ENCODE results near the gene FGF7.

GRCh38 chr15:49421991-49422390 lies 1.1 kb upstream of the FGF7 start:
- TF ChIP-seq, protein P1, sequence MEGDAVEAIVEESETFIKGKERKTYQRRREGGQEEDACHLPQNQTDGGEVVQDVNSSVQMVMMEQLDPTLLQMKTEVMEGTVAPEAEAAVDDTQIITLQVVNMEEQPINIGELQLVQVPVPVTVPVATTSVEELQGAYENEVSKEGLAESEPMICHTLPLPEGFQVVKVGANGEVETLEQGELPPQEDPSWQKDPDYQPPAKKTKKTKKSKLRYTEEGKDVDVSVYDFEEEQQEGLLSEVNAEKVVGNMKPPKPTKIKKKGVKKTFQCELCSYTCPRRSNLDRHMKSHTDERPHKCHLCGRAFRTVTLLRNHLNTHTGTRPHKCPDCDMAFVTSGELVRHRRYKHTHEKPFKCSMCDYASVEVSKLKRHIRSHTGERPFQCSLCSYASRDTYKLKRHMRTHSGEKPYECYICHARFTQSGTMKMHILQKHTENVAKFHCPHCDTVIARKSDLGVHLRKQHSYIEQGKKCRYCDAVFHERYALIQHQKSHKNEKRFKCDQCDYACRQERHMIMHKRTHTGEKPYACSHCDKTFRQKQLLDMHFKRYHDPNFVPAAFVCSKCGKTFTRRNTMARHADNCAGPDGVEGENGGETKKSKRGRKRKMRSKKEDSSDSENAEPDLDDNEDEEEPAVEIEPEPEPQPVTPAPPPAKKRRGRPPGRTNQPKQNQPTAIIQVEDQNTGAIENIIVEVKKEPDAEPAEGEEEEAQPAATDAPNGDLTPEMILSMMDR (IDR thresholded peaks at IDR 0.05), result peak; percentile 80 to 89 (median 83)
- TF ChIP-seq POLR2A (IDR thresholded peaks at IDR 0.05; ENCODE audit: low read depth), result no peak
